ENCODE measurements around the gene PLCB1.

Gene PLCB1

DNA sequence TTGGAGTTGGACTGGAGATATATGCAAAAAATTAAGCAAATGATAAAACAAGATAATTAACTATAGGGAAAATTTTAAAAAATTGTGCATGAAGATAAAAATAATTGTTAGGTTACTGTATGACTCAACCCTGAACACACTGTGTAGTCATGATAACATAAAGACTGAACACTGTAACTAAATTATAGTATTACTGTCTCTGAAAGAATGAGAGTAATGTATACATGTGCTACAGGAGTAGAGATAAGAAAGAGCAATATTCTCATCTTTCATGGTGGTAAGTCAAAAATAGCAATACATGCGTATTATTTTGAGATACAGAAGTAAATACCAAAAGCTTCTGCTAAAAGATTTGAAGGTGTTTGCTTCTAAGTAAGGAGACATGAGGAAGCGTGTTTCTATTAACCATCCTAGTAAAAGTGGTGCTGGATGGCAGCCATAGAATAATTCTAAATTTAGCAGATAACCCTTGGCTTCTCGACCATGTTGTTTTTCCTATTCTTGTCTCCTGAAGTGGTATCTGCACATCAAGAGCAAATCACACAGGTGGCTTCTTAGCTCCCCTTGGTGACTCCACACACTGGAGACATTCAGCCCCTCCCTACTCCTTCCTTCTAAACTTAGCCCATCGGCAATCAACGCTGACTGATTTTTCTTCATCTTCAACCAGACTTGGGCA lies 546.2 kb downstream of the PLCB1 start:
- no peak overlapping the region for H2AK5ac ChIP-seq (ENCODE audit: low read depth, low read length)
- H3K9ac ChIP-seq (ENCODE audit: low read depth, low read length, poor library complexity), result no peak overlapping the region
- H3K4ac ChIP-seq (ENCODE audit: low read length), result no peak overlapping the region
- H3K27ac ChIP-seq (replicated peaks; ENCODE audit: low read length), result no peak overlapping the region
- H4K8ac ChIP-seq (ENCODE audit: low read depth, low read length), result no peak overlapping the region
- H2BK15ac ChIP-seq (ENCODE audit: low read length), result no peak overlapping the region
- no peak for DNase-seq (ENCODE audit: low spot score)
- H3K9me3 ChIP-seq (replicated peaks in 1 of 2; ENCODE audit: control insufficient read depth in 2 of 2, insufficient read depth in 1 of 2, low read depth in 1 of 2, low read length in 2 of 2), result no peaks in the 10 kb centered on the region
- no peak overlapping the region for H3K18ac ChIP-seq (ENCODE audit: low read length)
- no peak overlapping the region for H2BK120ac ChIP-seq (ENCODE audit: low read depth, low read length)
- H4K91ac ChIP-seq (ENCODE audit: low read depth, low read length, poor library complexity), result no peak overlapping the region
- no peak overlapping the region for H3K14ac ChIP-seq (ENCODE audit: low read length)
- H2BK12ac ChIP-seq (ENCODE audit: low read length), result no peak overlapping the region
- no peak overlapping the region for H2AFZ ChIP-seq (ENCODE audit: low read length)
- H3K4me1 ChIP-seq (ENCODE audit: control insufficient read depth in 2 of 2, insufficient read depth in 1 of 2, low read depth in 1 of 2, low read length in 2 of 2), result no peaks in the 10 kb centered on the region
- H3K36me3 ChIP-seq (replicated peaks in 1 of 2; ENCODE audit: control insufficient read depth in 2 of 2, insufficient read depth in 2 of 2, low read length in 2 of 2), result peaks cover 0 to 4% of the 10 kb centered on the region in 2 donors
- no peak overlapping the region for H3K4me3 ChIP-seq (ENCODE audit: low read length in 2 of 2)
- H3K23ac ChIP-seq (ENCODE audit: low read depth, low read length, poor library complexity), result no peak overlapping the region
- H3K4me2 ChIP-seq (ENCODE audit: insufficient read depth, low read length, poor library complexity, severe bottlenecking), result no peak overlapping the region
- H3K27me3 ChIP-seq (ENCODE audit: control insufficient read depth in 3 of 3, insufficient read depth in 3 of 3, low read depth in 1 of 3, low read length in 3 of 3), result no peaks in the 10 kb centered on the region
- H2BK5ac ChIP-seq (ENCODE audit: low read length), result no peak overlapping the region
- H3K79me1 ChIP-seq (ENCODE audit: low read depth, low read length), result no peaks in the 10 kb centered on the region
- no CpG with 5 or more reads among the region's 5 CpGs for WGBS, 2 donors (ENCODE audit: extremely low coverage in 2 of 2, insufficient read length in 2 of 2, insufficient replicate concordance in 1 of 2)

DNA sequence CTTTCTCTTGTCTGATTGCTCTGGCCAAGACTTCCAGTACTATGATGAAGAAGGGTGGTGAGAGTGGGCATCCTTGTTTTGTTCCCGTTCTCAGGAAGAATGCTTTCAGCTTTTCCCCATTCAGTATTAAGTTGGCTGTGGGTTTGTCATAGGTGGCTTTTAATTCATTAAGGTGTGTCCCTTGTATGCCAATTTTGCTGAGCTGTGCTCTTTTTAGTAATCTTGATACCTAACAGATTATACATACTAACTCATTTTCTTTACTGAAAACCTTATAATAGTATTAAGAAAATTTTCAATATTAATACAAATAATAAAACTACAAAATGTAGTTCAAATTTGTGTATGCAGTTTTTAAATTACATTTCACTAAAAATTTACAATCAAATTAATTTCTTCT lies 557.3 kb downstream of the PLCB1 start:
- WGBS, 2 donors (ENCODE audit: extremely low coverage in 2 of 2, insufficient read length in 2 of 2, insufficient replicate concordance in 1 of 2), result no CpG with 5 or more reads among the region's 1 CpG
- H3K4me3 ChIP-seq (ENCODE audit: low read length in 2 of 2), result no peak overlapping the region
- peaks cover 2 to 9% of the 10 kb centered on the region in 2 donors for H3K9me3 ChIP-seq (replicated peaks in 1 of 2; ENCODE audit: control insufficient read depth in 2 of 2, insufficient read depth in 1 of 2, low read depth in 1 of 2, low read length in 2 of 2)
- no peaks in the 10 kb centered on the region for H3K36me3 ChIP-seq (replicated peaks in 1 of 2; ENCODE audit: control insufficient read depth in 2 of 2, insufficient read depth in 2 of 2, low read length in 2 of 2)
- no peak overlapping the region for H3K4ac ChIP-seq (ENCODE audit: low read length)
- H2AFZ ChIP-seq (ENCODE audit: low read length), result no peak overlapping the region
- H4K91ac ChIP-seq (ENCODE audit: low read depth, low read length, poor library complexity), result no peak overlapping the region
- H3K23ac ChIP-seq (ENCODE audit: low read depth, low read length, poor library complexity), result no peak overlapping the region
- no peak for DNase-seq (ENCODE audit: low spot score)
- H3K27ac ChIP-seq (replicated peaks; ENCODE audit: low read length), result no peak overlapping the region
- no peak overlapping the region for H3K9ac ChIP-seq (ENCODE audit: low read depth, low read length, poor library complexity)
- H3K4me2 ChIP-seq (ENCODE audit: insufficient read depth, low read length, poor library complexity, severe bottlenecking), result no peak overlapping the region
- no peak overlapping the region for H4K8ac ChIP-seq (ENCODE audit: low read depth, low read length)
- no peak overlapping the region for H3K18ac ChIP-seq (ENCODE audit: low read length)
- no peak overlapping the region for H2BK5ac ChIP-seq (ENCODE audit: low read length)
- no peak overlapping the region for H2BK15ac ChIP-seq (ENCODE audit: low read length)
- H2AK5ac ChIP-seq (ENCODE audit: low read depth, low read length), result no peak overlapping the region
- H3K27me3 ChIP-seq (ENCODE audit: control insufficient read depth in 3 of 3, insufficient read depth in 3 of 3, low read depth in 1 of 3, low read length in 3 of 3), result no peaks in the 10 kb centered on the region
- no peak overlapping the region for H2BK12ac ChIP-seq (ENCODE audit: low read length)
- no peaks in the 10 kb centered on the region for H3K79me1 ChIP-seq (ENCODE audit: low read depth, low read length)
- no peaks in the 10 kb centered on the region for H3K4me1 ChIP-seq (ENCODE audit: control insufficient read depth in 2 of 2, insufficient read depth in 1 of 2, low read depth in 1 of 2, low read length in 2 of 2)
- H2BK120ac ChIP-seq (ENCODE audit: low read depth, low read length), result no peak overlapping the region
- H3K14ac ChIP-seq (ENCODE audit: low read length), result no peak overlapping the region

- H4K91ac ChIP-seq (ENCODE audit: low read depth, low read length, poor library complexity), result no peak overlapping the region
- no peak overlapping the region for H3K27ac ChIP-seq (replicated peaks; ENCODE audit: low read length)
- no peaks in the 10 kb centered on the region for H3K27me3 ChIP-seq (ENCODE audit: control insufficient read depth in 3 of 3, insufficient read depth in 3 of 3, low read depth in 1 of 3, low read length in 3 of 3)
- H2AK5ac ChIP-seq (ENCODE audit: low read depth, low read length), result no peak overlapping the region
- no peak overlapping the region for H3K9ac ChIP-seq (ENCODE audit: low read depth, low read length, poor library complexity)
- no peaks in the 10 kb centered on the region for H3K36me3 ChIP-seq (replicated peaks in 1 of 2; ENCODE audit: control insufficient read depth in 2 of 2, insufficient read depth in 2 of 2, low read length in 2 of 2)
- no peak overlapping the region for H4K8ac ChIP-seq (ENCODE audit: low read depth, low read length)
- peaks cover 2 to 9% of the 10 kb centered on the region in 2 donors for H3K9me3 ChIP-seq (replicated peaks in 1 of 2; ENCODE audit: control insufficient read depth in 2 of 2, insufficient read depth in 1 of 2, low read depth in 1 of 2, low read length in 2 of 2)
- no peak overlapping the region for H2AFZ ChIP-seq (ENCODE audit: low read length)
- H3K4me1 ChIP-seq (ENCODE audit: control insufficient read depth in 2 of 2, insufficient read depth in 1 of 2, low read depth in 1 of 2, low read length in 2 of 2), result no peaks in the 10 kb centered on the region
- DNase-seq (ENCODE audit: low spot score), result no peak
- H3K23ac ChIP-seq (ENCODE audit: low read depth, low read length, poor library complexity), result no peak overlapping the region
- H3K4ac ChIP-seq (ENCODE audit: low read length), result no peak overlapping the region
- H2BK120ac ChIP-seq (ENCODE audit: low read depth, low read length), result no peak overlapping the region
- no peak overlapping the region for H3K4me2 ChIP-seq (ENCODE audit: insufficient read depth, low read length, poor library complexity, severe bottlenecking)
- H3K14ac ChIP-seq (ENCODE audit: low read length), result no peak overlapping the region
- no peaks in the 10 kb centered on the region for H3K79me1 ChIP-seq (ENCODE audit: low read depth, low read length)
- H2BK15ac ChIP-seq (ENCODE audit: low read length), result no peak overlapping the region
- no peak overlapping the region for H3K18ac ChIP-seq (ENCODE audit: low read length)
- no peak overlapping the region for H2BK12ac ChIP-seq (ENCODE audit: low read length)
- no peak overlapping the region for H3K4me3 ChIP-seq (ENCODE audit: low read length in 2 of 2)
- H2BK5ac ChIP-seq (ENCODE audit: low read length), result no peak overlapping the region
Measured at GRCh38 chr20:8690074-8690473, 558.0 kb downstream of the PLCB1 start.

DNA sequence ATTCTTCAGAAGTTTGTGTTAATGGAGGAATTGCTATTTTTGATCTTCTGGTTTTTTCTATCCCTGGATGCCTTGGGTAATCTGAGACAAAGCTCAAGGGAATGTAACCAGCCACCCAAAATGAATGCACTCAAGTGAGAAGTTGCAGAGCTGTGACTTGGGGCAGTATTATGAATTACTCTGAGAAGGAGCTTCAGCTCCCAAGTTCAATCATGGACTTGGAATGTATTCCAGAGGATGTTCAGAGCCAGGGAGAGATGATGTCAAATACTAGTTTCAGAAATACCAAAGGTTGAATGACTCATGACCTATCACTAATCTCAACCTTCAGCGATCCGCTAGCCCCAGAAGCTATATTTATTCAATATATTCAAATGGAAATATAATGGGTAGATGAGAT lies 561.6 kb downstream of the PLCB1 start:
- no peak overlapping the region for H2BK15ac ChIP-seq (ENCODE audit: low read length)
- H3K18ac ChIP-seq (ENCODE audit: low read length), result no peak overlapping the region
- H3K79me1 ChIP-seq (ENCODE audit: low read depth, low read length), result no peaks in the 10 kb centered on the region
- H3K27ac ChIP-seq (replicated peaks; ENCODE audit: low read length), result no peak overlapping the region
- H3K14ac ChIP-seq (ENCODE audit: low read length), result no peak overlapping the region
- H3K4me2 ChIP-seq (ENCODE audit: insufficient read depth, low read length, poor library complexity, severe bottlenecking), result no peak overlapping the region
- H3K23ac ChIP-seq (ENCODE audit: low read depth, low read length, poor library complexity), result no peak overlapping the region
- peaks cover 2 to 9% of the 10 kb centered on the region in 2 donors for H3K9me3 ChIP-seq (replicated peaks in 1 of 2; ENCODE audit: control insufficient read depth in 2 of 2, insufficient read depth in 1 of 2, low read depth in 1 of 2, low read length in 2 of 2)
- no peak for DNase-seq (ENCODE audit: low spot score)
- no peak overlapping the region for H3K4me3 ChIP-seq (ENCODE audit: low read length in 2 of 2)
- no peak overlapping the region for H2BK5ac ChIP-seq (ENCODE audit: low read length)
- H4K8ac ChIP-seq (ENCODE audit: low read depth, low read length), result no peak overlapping the region
- no peak overlapping the region for H2AFZ ChIP-seq (ENCODE audit: low read length)
- no peaks in the 10 kb centered on the region for H3K27me3 ChIP-seq (ENCODE audit: control insufficient read depth in 3 of 3, insufficient read depth in 3 of 3, low read depth in 1 of 3, low read length in 3 of 3)
- no peaks in the 10 kb centered on the region for H3K4me1 ChIP-seq (ENCODE audit: control insufficient read depth in 2 of 2, insufficient read depth in 1 of 2, low read depth in 1 of 2, low read length in 2 of 2)
- H3K36me3 ChIP-seq (replicated peaks in 1 of 2; ENCODE audit: control insufficient read depth in 2 of 2, insufficient read depth in 2 of 2, low read length in 2 of 2), result peaks cover 0 to 2% of the 10 kb centered on the region in 2 donors
- no CpG with 5 or more reads among the region's 2 CpGs for WGBS, 2 donors (ENCODE audit: extremely low coverage in 2 of 2, insufficient read length in 2 of 2, insufficient replicate concordance in 1 of 2)
- no peak overlapping the region for H4K91ac ChIP-seq (ENCODE audit: low read depth, low read length, poor library complexity)
- no peak overlapping the region for H2AK5ac ChIP-seq (ENCODE audit: low read depth, low read length)
- no peak overlapping the region for H3K4ac ChIP-seq (ENCODE audit: low read length)
- H2BK120ac ChIP-seq (ENCODE audit: low read depth, low read length), result no peak overlapping the region
- H3K9ac ChIP-seq (ENCODE audit: low read depth, low read length, poor library complexity), result no peak overlapping the region
- no peak overlapping the region for H2BK12ac ChIP-seq (ENCODE audit: low read length)

Measured in neuronal stem cell (in vitro differentiated cells).